Right lobe of liver (tissue), 4 donors: ENCODE measurements around the gene CEP164.

Experiments
- CTCF ChIP-seq, 4 donors: fragments of 200-600 bp in 3 of 4; fragments of 450-650 bp in 1 of 4; IDR thresholded peaks; one replicate each; pipeline versions ENCODE4 v1.5.1 to v1.8.0; 2016 to 2022; ENCODE audit warnings: antibody characterized with exemption in 4 of 4, mild to moderate bottlenecking in 2 of 4
- POLR2A ChIP-seq: fragments of 450-650 bp; IDR thresholded peaks from one replicate; pipeline ENCODE4 v1.6.1; 2017; ENCODE audit warnings: antibody characterized with exemption, mild to moderate bottlenecking
- donor health status: DM: no; HTN: no; CAD: no.
- donor health status: DM: no; HTN: no; CAD: no.
- donor health status: DM: no; HTN: yes; CAD: no.

- TF ChIP-seq CTCF (IDR thresholded peaks at IDR 0.05): no peak
- no peak for TF ChIP-seq POLR2A
Measured at GRCh38 chr11:117431436-117431835, 103.8 kb downstream of the CEP164 start.
